GM13976 (cell line): ENCODE results near the gene PAX5.

ENCODE experiments used
- DNase-seq: peaks from one replicate; pipeline ENCODE4 v3.0.0; 2012; ENCODE audit warnings: low spot score
- CTCF ChIP-seq: IDR thresholded peaks from 2 replicates; pipeline ENCODE4 v1.5.1; 2012; ENCODE audit warnings: borderline replicate concordance, mild to moderate bottlenecking; ENCODE audit not compliant: insufficient read depth; ENCODE audit errors: extremely low read depth, missing control alignments, control extremely low read depth
- in situ Hi-C: fragments of 300-500 bp; cut with MboI; formaldehyde crosslinking; loops from one replicate; pipeline ENCODE4 v1.12.0; 2022; ENCODE audit warnings: low sequenced_read_pairs, mixed read lengths, inconsistent platforms; ENCODE audit not compliant: unreplicated experiment

PAX5 gene

GRCh38 chr9:36868586-36869282, 165.3 kb downstream of the PAX5 start:
- no peak for DNase-seq
- in situ Hi-C loops: no loop called here
- no peak for TF ChIP-seq CTCF

GRCh38 chr9:36867672-36868471, 166.2 kb downstream of the PAX5 start:
- no peak for TF ChIP-seq CTCF
- in situ Hi-C loops: no loop called here
- no peak for DNase-seq

- no peak for DNase-seq
- in situ Hi-C loops: no loop called here
Observed at GRCh38 chr9:36867241-36867640, 166.8 kb downstream of the PAX5 start.

GRCh38 chr9:36866840-36867239, 167.2 kb downstream of the PAX5 start:
- in situ Hi-C loops: no loop called here
- TF ChIP-seq CTCF: no peak
- no peak for DNase-seq

More at GRCh38 chr9:36867241-36867640, 166.8 kb downstream of the PAX5 start:
- TF ChIP-seq CTCF: no peak

GRCh38 chr9:36865731-36866635, 168.1 kb downstream of the PAX5 start:
- DNase-seq: no peak
- in situ Hi-C loops: no loop called here
- no peak for TF ChIP-seq CTCF
